Measurements from ENCODE around the gene KRT20. TPM values are rescaled to one million over a fixed set of nuclear protein-coding genes. Genes with fewer than 3 reads are reported as not detected.
A peak's percentile ranks its signal among the peaks of the same experiment; 100 is the strongest.

The KRT20 gene
- 1 to 10 TPM in 1 of 3 donors, not detected in 2; 6.6 TPM for total RNA-seq

- Histone ChIP-seq H3K4me1 (no peaks in the 10 kb centered on the region), H3K4me3 (no peak within 1 kb of the TSS), H3K9me3 (no peaks in the 10 kb centered on the region), H3K36me3 (no peaks in the 10 kb centered on the region), H3K27me3 (no peaks in the 10 kb centered on the region), H3K27ac (no peak within 1 kb of the TSS)
- intact Hi-C loops (cut with DNase I; ENCODE audit: low total_unique reads): no loop called here
- no peak for DNase-seq (ENCODE audit: low spot score in 2 of 2)
- TF ChIP-seq CTCF (IDR thresholded peaks at IDR 0.05): no peak
- TF ChIP-seq POLR2A (IDR thresholded peaks at IDR 0.05): no peak
- no peak for TF ChIP-seq POLR2AphosphoS5 (IDR thresholded peaks at IDR 0.05)
Measured at GRCh38 chr17:40884708-40885512, at the start of gene KRT20. Gene KRT20 (minus strand): TSS chr17:40885242. CDS start chr17:40885185, 57 bp downstream.

- H3K4me1 ChIP-seq: no peaks in the 10 kb centered on the region
- DNase-seq (ENCODE audit: low spot score in 2 of 2): no peak
- H3K4me3 ChIP-seq: no peak overlapping the region
- H3K9me3 ChIP-seq: no peaks in the 10 kb centered on the region
- no peaks in the 10 kb centered on the region for H3K27me3 ChIP-seq
- H3K36me3 ChIP-seq: no peaks in the 10 kb centered on the region
- TF ChIP-seq POLR2A (IDR thresholded peaks at IDR 0.05) (no peak), CTCF (IDR thresholded peaks at IDR 0.05) (no peak)
- intact Hi-C loops (cut with DNase I; ENCODE audit: low total_unique reads): no loop called here
- H3K27ac ChIP-seq: no peak overlapping the region
Measured at GRCh38 chr17:40932608-40933007, 47.6 kb upstream of the KRT20 start.

GRCh38 chr17:40931311-40931710, 46.3 kb upstream of the KRT20 start:
- no peaks in the 10 kb centered on the region for H3K36me3 ChIP-seq
- no peaks in the 10 kb centered on the region for H3K4me1 ChIP-seq
- intact Hi-C loops (cut with DNase I; ENCODE audit: low total_unique reads): no loop called here
- no peaks in the 10 kb centered on the region for H3K9me3 ChIP-seq
- no peaks in the 10 kb centered on the region for H3K27me3 ChIP-seq
- no peak overlapping the region for H3K4me3 ChIP-seq
- no peak for TF ChIP-seq POLR2A (IDR thresholded peaks at IDR 0.05)
- no peak for TF ChIP-seq CTCF (IDR thresholded peaks at IDR 0.05)
- TF ChIP-seq POLR2AphosphoS5 (IDR thresholded peaks at IDR 0.05): no peak
- H3K27ac ChIP-seq: no peak overlapping the region
- DNase-seq (ENCODE audit: low spot score in 2 of 2): no peak

- H3K27ac ChIP-seq: no peak overlapping the region
Measured at GRCh38 chr17:40926341-40926740, 41.3 kb upstream of the KRT20 start.

More at GRCh38 chr17:40926341-40926740, 41.3 kb upstream of the KRT20 start:
- DNase-seq (ENCODE audit: low spot score in 2 of 2): no peak
- H3K4me1 ChIP-seq: no peaks in the 10 kb centered on the region
- intact Hi-C loops (cut with DNase I; ENCODE audit: low total_unique reads): no loop called here
- H3K27me3 ChIP-seq: no peaks in the 10 kb centered on the region
- H3K4me3 ChIP-seq: peak overlapping the region in 2 of 3 donors; percentile 20 to 33
- TF ChIP-seq POLR2AphosphoS5 (IDR thresholded peaks at IDR 0.05) (no peak), CTCF (IDR thresholded peaks at IDR 0.05) (no peak), POLR2A (IDR thresholded peaks at IDR 0.05) (no peak)
- H3K36me3 ChIP-seq: no peaks in the 10 kb centered on the region
- H3K9me3 ChIP-seq: no peaks in the 10 kb centered on the region

Measured in breast epithelium (tissue), 4 donors.